ENCODE data around the gene LDLRAP1. TPM values are rescaled to one million over a fixed set of nuclear protein-coding genes. Genes with fewer than 3 reads are reported as not detected.
A peak's percentile ranks its signal among the peaks of the same experiment; 100 is the strongest.

Gene LDLRAP1
- total and polyA plus RNA-seq, 9 of the 15 experiments (the other 6 are each of a cell fraction or from before 2014, with no cell fraction given): 0.56 to 29.6 (median 16.2) TPM

GRCh38 chr1:25533775-25534409 lies 9.5 kb upstream of the LDLRAP1 start:
- H3K27ac ChIP-seq (ENCODE audit: extremely low read depth, low read depth, low read length): no peak overlapping the region
- H4K20me1 ChIP-seq (replicated peaks; ENCODE audit: control insufficient read depth, insufficient read depth, low read length): no peaks in the 10 kb centered on the region; the same call in 1 of the 2 replicates
- no peaks in the 10 kb centered on the region for H3K9me1 ChIP-seq (ENCODE audit: control insufficient read depth, insufficient read depth, low read length)
- no peak overlapping the region for H3K4me3 ChIP-seq
- intact Hi-C loops (cut with micrococcal nuclease): no loop called here
- no peaks in the 10 kb centered on the region for H3K79me2 ChIP-seq (ENCODE audit: control insufficient read depth, insufficient read depth, low read length)
- H3K4me1 ChIP-seq (replicated peaks in 1 of 2; ENCODE audit: control insufficient read depth in 2 of 2, insufficient read depth in 2 of 2, low read length in 2 of 2): peaks cover 11 to 40% of the 10 kb centered on the region in 2 experiments; a peak in 3 of 5 replicates
- 18% methylated on average over 9 of the region's 9 CpGs for WGBS (ENCODE audit: insufficient coverage, low coverage, missing lambda C conversion rate)
- H3K9me3 ChIP-seq (replicated peaks; ENCODE audit: control insufficient read depth, insufficient read depth, low read depth, low read length): no peaks in the 10 kb centered on the region
- peaks cover 0 to 16% of the 10 kb centered on the region in 2 experiments; a peak in 3 of 5 replicates for H3K27me3 ChIP-seq (ENCODE audit: control insufficient read depth in 2 of 2, insufficient read depth in 2 of 2, low read length in 2 of 2)
- ChIA-PET CTCF (ENCODE audit: low intra/inter-chr PET ratio) (no interaction called here), POLR2A (no interaction called here)
- H2AFZ ChIP-seq (ENCODE audit: low read depth, low read length): no peak overlapping the region
- no TSS peak for BruUV-seq (replicated peaks)
- FAIRE-seq (no peak), ATAC-seq (no peak), DNase-seq (ENCODE audit: extremely low read depth in 1 of 4, low spot score in 3 of 4) (no peak)
- peak; percentile 22; the same call in 1 of the 2 replicates for TF ChIP-seq CEBPB (tag; IDR thresholded peaks at IDR 0.05)
- TF ChIP-seq RNF219 (CRISPR knock-in tag; IDR thresholded peaks at IDR 0.05): no peak
- H3K36me3 ChIP-seq (ENCODE audit: control insufficient read depth, insufficient read depth, low read length): no peaks in the 10 kb centered on the region
- H3K4me2 ChIP-seq (ENCODE audit: insufficient read depth, low read length): no peak overlapping the region
- H3K9ac ChIP-seq (ENCODE audit: insufficient read depth in 1 of 2, low read depth in 2 of 2, low read length in 2 of 2): no peak overlapping the region
- in situ Hi-C loops (cut with MboI): no loop called here

GRCh38 chr1:25534410-25534788 lies 9.0 kb upstream of the LDLRAP1 start:
- intact Hi-C loops (cut with micrococcal nuclease) (no loop called here), in situ Hi-C loops (cut with MboI) (no loop called here)
- BruUV-seq (replicated peaks): no TSS peak
- H3K4me1 ChIP-seq (replicated peaks in 1 of 2; ENCODE audit: control insufficient read depth in 2 of 2, insufficient read depth in 2 of 2, low read length in 2 of 2): peaks cover 11 to 39% of the 10 kb centered on the region in 2 experiments; a peak in 3 of 5 replicates
- ATAC-seq (no peak), DNase-seq (ENCODE audit: extremely low read depth in 1 of 4, low spot score in 3 of 4) (no peak), FAIRE-seq (no peak)
- H3K36me3 ChIP-seq (ENCODE audit: control insufficient read depth, insufficient read depth, low read length): no peaks in the 10 kb centered on the region
- H3K27ac ChIP-seq (ENCODE audit: extremely low read depth, low read depth, low read length): no peak overlapping the region
- ChIA-PET CTCF (ENCODE audit: low intra/inter-chr PET ratio) (no interaction called here), POLR2A (interaction anchor here (0.7 to 1.6 kb wide), 3 partner anchors 12 to 77 kb away, joined by 3 read pairs; no protein-coding TSS in a partner anchor)
- H3K4me3 ChIP-seq: no peak overlapping the region
- H3K27me3 ChIP-seq (ENCODE audit: control insufficient read depth in 2 of 2, insufficient read depth in 2 of 2, low read length in 2 of 2): peaks cover 0 to 11% of the 10 kb centered on the region in 2 experiments; a peak in 1 of 5 replicates
- H2AFZ ChIP-seq (ENCODE audit: low read depth, low read length): no peak overlapping the region
- H3K9me3 ChIP-seq (replicated peaks; ENCODE audit: control insufficient read depth, insufficient read depth, low read depth, low read length): no peaks in the 10 kb centered on the region
- H3K79me2 ChIP-seq (ENCODE audit: control insufficient read depth, insufficient read depth, low read length): no peaks in the 10 kb centered on the region
- no peak overlapping the region for H3K9ac ChIP-seq (ENCODE audit: insufficient read depth in 1 of 2, low read depth in 2 of 2, low read length in 2 of 2)
- no peaks in the 10 kb centered on the region; the same call in 1 of the 2 replicates for H4K20me1 ChIP-seq (replicated peaks; ENCODE audit: control insufficient read depth, insufficient read depth, low read length)
- 48% methylated on average over 4 of the region's 4 CpGs for WGBS (ENCODE audit: insufficient coverage, low coverage, missing lambda C conversion rate)
- H3K9me1 ChIP-seq (ENCODE audit: control insufficient read depth, insufficient read depth, low read length): no peaks in the 10 kb centered on the region
- H3K4me2 ChIP-seq (ENCODE audit: insufficient read depth, low read length): no peak overlapping the region
- TF ChIP-seq MAX (CRISPR knock-in tag; IDR thresholded peaks at IDR 0.05): no peak
- no peak; the same call in 1 of the 2 replicates for TF ChIP-seq ZNF12 (CRISPR knock-in tag; IDR thresholded peaks at IDR 0.05)
- TF ChIP-seq TRIM28 (IDR thresholded peaks at IDR 0.05): no peak
- no peak for TF ChIP-seq STAT5A (IDR thresholded peaks at IDR 0.05; ENCODE audit: borderline replicate concordance, low read length)
- TF ChIP-seq NFATC3 (IDR thresholded peaks at IDR 0.05): no peak
- TF ChIP-seq RAD21 (CRISPR knock-in tag; conservative IDR thresholded peaks at IDR 0.05 in 1 of 2, IDR thresholded peaks at IDR 0.05 in 1 of 2): no peak
- no peak for TF ChIP-seq SNIP1 (IDR thresholded peaks at IDR 0.05; ENCODE audit: low read depth)
- no peak for TF ChIP-seq ZBTB2 (IDR thresholded peaks at IDR 0.05)
- TF ChIP-seq HMGN3 (IDR thresholded peaks at IDR 0.05; ENCODE audit: borderline replicate concordance, extremely low read depth, insufficient read length, low read depth, low read length): no peak
- no peak for TF ChIP-seq KHSRP (IDR thresholded peaks at IDR 0.05)
- no peak for TF ChIP-seq ZNF224 (CRISPR knock-in tag; IDR thresholded peaks at IDR 0.05)

Measured in K562 (cell line).